ENCODE measurements around the gene RFX3.

DNA sequence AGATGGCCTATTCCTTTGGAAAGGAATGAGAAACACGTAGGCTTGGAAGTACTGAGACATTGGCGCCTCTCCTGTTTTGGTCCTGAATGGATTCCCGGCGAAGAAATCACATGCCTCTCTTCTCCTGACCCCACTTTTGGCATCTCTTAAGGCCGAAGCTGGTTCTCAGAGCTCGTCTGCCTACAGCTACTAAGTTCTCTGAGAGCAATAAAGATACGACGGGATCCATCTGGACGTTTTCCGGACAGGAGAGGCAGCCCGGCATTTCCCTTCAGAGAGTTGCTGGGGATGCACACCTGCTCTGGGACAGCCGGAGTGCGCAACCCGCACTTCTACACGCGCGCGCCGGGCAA lies 345.1 kb downstream of the RFX3 start:
- TF ChIP-seq CTCF (conservative IDR thresholded peaks at IDR 0.05; ENCODE audit: low read depth, low read length) (no peak), EZH2 (IDR thresholded peaks at IDR 0.05; ENCODE audit: low read length, unreplicated experiment) (no peak)
